Measurements from ENCODE around the gene TCF15.

DNA sequence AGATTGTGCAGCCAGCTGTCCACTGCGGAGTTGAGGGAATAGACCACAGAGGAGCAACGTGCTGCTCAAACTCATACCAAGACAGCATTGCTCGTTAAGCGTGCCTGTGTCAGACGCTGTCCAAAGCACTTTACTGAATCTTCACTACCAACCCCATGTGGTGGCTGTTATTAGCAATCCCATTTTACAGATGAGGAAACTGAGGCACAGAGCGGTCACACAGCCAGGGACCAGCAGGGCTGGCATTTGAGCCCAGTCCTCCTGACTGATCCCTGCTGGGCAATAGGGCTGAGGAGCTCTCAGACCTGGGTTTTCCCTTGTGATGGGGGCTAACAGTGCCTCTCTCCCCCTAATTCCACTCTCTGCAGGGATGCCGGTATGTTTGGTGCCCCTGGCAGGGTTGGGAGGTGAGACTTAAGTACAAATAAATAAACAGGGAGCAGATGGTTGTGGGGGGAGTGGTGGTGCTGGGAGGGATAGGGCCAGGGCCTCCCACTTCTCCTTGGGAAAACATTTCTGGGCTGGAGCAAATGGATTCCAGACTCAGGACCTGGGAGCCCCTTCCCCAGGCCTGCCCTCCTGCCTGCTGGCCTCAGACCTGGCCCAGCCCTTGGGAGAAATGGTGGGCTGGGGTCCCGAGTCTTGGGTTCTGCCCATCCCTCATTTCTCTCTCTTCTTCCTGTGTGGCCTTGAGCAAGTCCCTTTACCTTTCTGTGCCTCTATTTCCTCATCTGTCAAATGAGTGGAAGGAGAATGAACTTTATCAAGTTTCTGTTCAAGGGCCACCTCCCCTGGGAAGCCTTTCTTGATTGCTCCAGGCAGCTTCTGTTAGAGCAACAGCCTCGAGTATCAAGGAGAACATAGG, 25.2 kb upstream of the TCF15 start:
- no peak for TF ChIP-seq POLR2A (IDR thresholded peaks at IDR 0.05)
- TF ChIP-seq, protein P1, sequence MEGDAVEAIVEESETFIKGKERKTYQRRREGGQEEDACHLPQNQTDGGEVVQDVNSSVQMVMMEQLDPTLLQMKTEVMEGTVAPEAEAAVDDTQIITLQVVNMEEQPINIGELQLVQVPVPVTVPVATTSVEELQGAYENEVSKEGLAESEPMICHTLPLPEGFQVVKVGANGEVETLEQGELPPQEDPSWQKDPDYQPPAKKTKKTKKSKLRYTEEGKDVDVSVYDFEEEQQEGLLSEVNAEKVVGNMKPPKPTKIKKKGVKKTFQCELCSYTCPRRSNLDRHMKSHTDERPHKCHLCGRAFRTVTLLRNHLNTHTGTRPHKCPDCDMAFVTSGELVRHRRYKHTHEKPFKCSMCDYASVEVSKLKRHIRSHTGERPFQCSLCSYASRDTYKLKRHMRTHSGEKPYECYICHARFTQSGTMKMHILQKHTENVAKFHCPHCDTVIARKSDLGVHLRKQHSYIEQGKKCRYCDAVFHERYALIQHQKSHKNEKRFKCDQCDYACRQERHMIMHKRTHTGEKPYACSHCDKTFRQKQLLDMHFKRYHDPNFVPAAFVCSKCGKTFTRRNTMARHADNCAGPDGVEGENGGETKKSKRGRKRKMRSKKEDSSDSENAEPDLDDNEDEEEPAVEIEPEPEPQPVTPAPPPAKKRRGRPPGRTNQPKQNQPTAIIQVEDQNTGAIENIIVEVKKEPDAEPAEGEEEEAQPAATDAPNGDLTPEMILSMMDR (IDR thresholded peaks at IDR 0.05), result no peak

Data from heart left ventricle (tissue), 13 donors.